Measurements from ENCODE around the gene LGR6.
"Not testable (repeated sequence)": the region's sequence is repeated elsewhere in the genome, so short reads cannot be mapped to it uniquely, and the experiment has no call there.

LGR6 gene

DNA sequence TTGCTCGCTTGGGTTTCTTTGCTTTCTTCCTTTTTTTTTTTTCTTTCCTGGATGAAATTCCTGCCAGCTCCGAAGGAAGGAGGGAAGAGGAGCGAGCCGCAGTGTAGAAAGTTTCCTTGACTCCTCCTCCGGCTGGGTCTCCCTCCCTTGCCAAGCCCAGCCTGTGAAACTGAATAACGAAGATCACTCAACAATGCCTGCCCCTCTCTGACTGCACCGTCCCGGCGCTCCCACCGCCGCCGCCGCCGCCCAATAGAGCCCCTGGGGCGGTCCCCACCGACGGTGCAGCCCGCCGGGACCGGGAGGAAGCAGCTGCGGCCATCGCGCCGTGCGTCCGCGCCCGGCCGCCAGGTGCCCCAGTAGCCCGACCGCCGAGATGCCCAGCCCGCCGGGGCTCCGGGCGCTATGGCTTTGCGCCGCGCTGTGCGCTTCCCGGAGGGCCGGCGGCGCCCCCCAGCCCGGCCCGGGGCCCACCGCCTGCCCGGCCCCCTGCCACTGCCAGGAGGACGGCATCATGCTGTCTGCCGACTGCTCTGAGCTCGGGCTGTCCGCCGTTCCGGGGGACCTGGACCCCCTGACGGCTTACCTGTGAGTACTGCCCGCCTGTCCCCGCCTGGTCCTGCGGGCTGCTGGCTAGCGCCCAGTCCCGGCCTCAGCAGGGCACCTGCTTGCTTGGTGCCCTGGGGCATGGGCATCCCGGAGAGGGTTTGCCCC is at the start of gene LGR6:
TSS of gene LGR6 (plus strand) at position 186 of the 714 bp plus-strand sequence. CDS start at position 377, 191 bp downstream.
- Histone ChIP-seq H3K9me2 (replicated peaks; ENCODE audit: low read depth, low read length) (no peaks in the 10 kb centered on the region), H3K9ac (ENCODE audit: low read depth, low read length, poor library complexity, severe bottlenecking) (no peak within 1 kb of the TSS), H3K36me3 (ENCODE audit: insufficient read depth, low read length) (no peaks in the 10 kb centered on the region), H3K4me3 (ENCODE audit: low read length, poor library complexity, severe bottlenecking) (no peak within 1 kb of the TSS), H2AFZ (ENCODE audit: low read length) (no peak within 1 kb of the TSS), H3K27me3 (ENCODE audit: insufficient read depth, low read length, poor library complexity, severe bottlenecking) (no peaks in the 10 kb centered on the region), H3K9me3 (ENCODE audit: insufficient read depth, low read depth, low read length) (no peaks in the 10 kb centered on the region), H3K4me1 (ENCODE audit: insufficient read depth, low read length, poor library complexity, severe bottlenecking) (no peaks in the 10 kb centered on the region), H3K79me2 (ENCODE audit: insufficient read depth, low read length) (no peaks in the 10 kb centered on the region), H3K4me2 (ENCODE audit: low read depth, low read length, poor library complexity, severe bottlenecking) (no peak within 1 kb of the TSS), H4K20me1 (ENCODE audit: insufficient read depth, low read length, poor library complexity, severe bottlenecking) (no peaks in the 10 kb centered on the region), H3F3A (ENCODE audit: low read depth) (no peaks in the 10 kb centered on the region)
- TF ChIP-seq EZH2phosphoT487 (IDR thresholded peaks at IDR 0.05; ENCODE audit: borderline replicate concordance), result no peak
- TF ChIP-seq, protein P1, sequence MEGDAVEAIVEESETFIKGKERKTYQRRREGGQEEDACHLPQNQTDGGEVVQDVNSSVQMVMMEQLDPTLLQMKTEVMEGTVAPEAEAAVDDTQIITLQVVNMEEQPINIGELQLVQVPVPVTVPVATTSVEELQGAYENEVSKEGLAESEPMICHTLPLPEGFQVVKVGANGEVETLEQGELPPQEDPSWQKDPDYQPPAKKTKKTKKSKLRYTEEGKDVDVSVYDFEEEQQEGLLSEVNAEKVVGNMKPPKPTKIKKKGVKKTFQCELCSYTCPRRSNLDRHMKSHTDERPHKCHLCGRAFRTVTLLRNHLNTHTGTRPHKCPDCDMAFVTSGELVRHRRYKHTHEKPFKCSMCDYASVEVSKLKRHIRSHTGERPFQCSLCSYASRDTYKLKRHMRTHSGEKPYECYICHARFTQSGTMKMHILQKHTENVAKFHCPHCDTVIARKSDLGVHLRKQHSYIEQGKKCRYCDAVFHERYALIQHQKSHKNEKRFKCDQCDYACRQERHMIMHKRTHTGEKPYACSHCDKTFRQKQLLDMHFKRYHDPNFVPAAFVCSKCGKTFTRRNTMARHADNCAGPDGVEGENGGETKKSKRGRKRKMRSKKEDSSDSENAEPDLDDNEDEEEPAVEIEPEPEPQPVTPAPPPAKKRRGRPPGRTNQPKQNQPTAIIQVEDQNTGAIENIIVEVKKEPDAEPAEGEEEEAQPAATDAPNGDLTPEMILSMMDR (conservative IDR thresholded peaks at IDR 0.05; ENCODE audit: low read length), result no peak

GRCh38 chr1:202144402-202145067 is 49.1 kb upstream of the LGR6 start, which contains the start of gene ARL8A:
Gene ARL8A (minus strand): TSS chr1:202144737. CDS start chr1:202144572, 165 bp downstream.
- H3K79me2 ChIP-seq (ENCODE audit: insufficient read depth, low read length), result peaks cover 41% of the 10 kb centered on the region
- no peak for TF ChIP-seq EZH2phosphoT487 (IDR thresholded peaks at IDR 0.05; ENCODE audit: borderline replicate concordance)
- TF ChIP-seq, protein P1 (conservative IDR thresholded peaks at IDR 0.05; ENCODE audit: low read length), result no peak
- peaks cover 25% of the 10 kb centered on the region; the same call in 1 of the 2 replicates for H3K36me3 ChIP-seq (ENCODE audit: insufficient read depth, low read length)
- H3K9me2 ChIP-seq (replicated peaks; ENCODE audit: low read depth, low read length), result no peaks in the 10 kb centered on the region
- H3K4me3 ChIP-seq (ENCODE audit: low read length, poor library complexity, severe bottlenecking), result peak within 1 kb of the TSS; percentile 78
- peak within 1 kb of the TSS; percentile 76 for H3K9ac ChIP-seq (ENCODE audit: low read depth, low read length, poor library complexity, severe bottlenecking)
- peaks cover 20% of the 10 kb centered on the region for H3K4me1 ChIP-seq (ENCODE audit: insufficient read depth, low read length, poor library complexity, severe bottlenecking)
- peaks cover 22% of the 10 kb centered on the region for H3F3A ChIP-seq (ENCODE audit: low read depth)
- H3K27me3 ChIP-seq (ENCODE audit: insufficient read depth, low read length, poor library complexity, severe bottlenecking), result no peaks in the 10 kb centered on the region
- peak within 1 kb of the TSS; percentile 85 for H3K4me2 ChIP-seq (ENCODE audit: low read depth, low read length, poor library complexity, severe bottlenecking)
- no peaks in the 10 kb centered on the region for H3K9me3 ChIP-seq (ENCODE audit: insufficient read depth, low read depth, low read length)
- peak within 1 kb of the TSS; percentile 75; the same call in 1 of the 2 replicates for H2AFZ ChIP-seq (ENCODE audit: low read length)
- peaks cover 40% of the 10 kb centered on the region for H4K20me1 ChIP-seq (ENCODE audit: insufficient read depth, low read length, poor library complexity, severe bottlenecking)

- H3F3A ChIP-seq (ENCODE audit: low read depth), result peaks cover 22% of the 10 kb centered on the region
- H3K9ac ChIP-seq (ENCODE audit: low read depth, low read length, poor library complexity, severe bottlenecking), result peak overlapping the region; percentile 76
- H3K36me3 ChIP-seq (ENCODE audit: insufficient read depth, low read length), result peaks cover 27% of the 10 kb centered on the region; the same call in 1 of the 2 replicates
- peaks cover 42% of the 10 kb centered on the region for H3K79me2 ChIP-seq (ENCODE audit: insufficient read depth, low read length)
- peaks cover 45% of the 10 kb centered on the region for H4K20me1 ChIP-seq (ENCODE audit: insufficient read depth, low read length, poor library complexity, severe bottlenecking)
- H2AFZ ChIP-seq (ENCODE audit: low read length), result peak overlapping the region; percentile 75; the same call in 1 of the 2 replicates
- no peak for TF ChIP-seq EZH2phosphoT487 (IDR thresholded peaks at IDR 0.05; ENCODE audit: borderline replicate concordance)
- TF ChIP-seq, protein P1 (conservative IDR thresholded peaks at IDR 0.05; ENCODE audit: low read length), result no peak
- H3K4me2 ChIP-seq (ENCODE audit: low read depth, low read length, poor library complexity, severe bottlenecking), result peak overlapping the region; percentile 79
- H3K27me3 ChIP-seq (ENCODE audit: insufficient read depth, low read length, poor library complexity, severe bottlenecking), result no peaks in the 10 kb centered on the region
- no peaks in the 10 kb centered on the region for H3K9me2 ChIP-seq (replicated peaks; ENCODE audit: low read depth, low read length)
- peak overlapping the region; percentile 78 for H3K4me3 ChIP-seq (ENCODE audit: low read length, poor library complexity, severe bottlenecking)
- peaks cover 20% of the 10 kb centered on the region for H3K4me1 ChIP-seq (ENCODE audit: insufficient read depth, low read length, poor library complexity, severe bottlenecking)
- H3K9me3 ChIP-seq (ENCODE audit: insufficient read depth, low read depth, low read length), result no peaks in the 10 kb centered on the region
Observed at GRCh38 chr1:202145068-202145743, 48.4 kb upstream of the LGR6 start.

DNA sequence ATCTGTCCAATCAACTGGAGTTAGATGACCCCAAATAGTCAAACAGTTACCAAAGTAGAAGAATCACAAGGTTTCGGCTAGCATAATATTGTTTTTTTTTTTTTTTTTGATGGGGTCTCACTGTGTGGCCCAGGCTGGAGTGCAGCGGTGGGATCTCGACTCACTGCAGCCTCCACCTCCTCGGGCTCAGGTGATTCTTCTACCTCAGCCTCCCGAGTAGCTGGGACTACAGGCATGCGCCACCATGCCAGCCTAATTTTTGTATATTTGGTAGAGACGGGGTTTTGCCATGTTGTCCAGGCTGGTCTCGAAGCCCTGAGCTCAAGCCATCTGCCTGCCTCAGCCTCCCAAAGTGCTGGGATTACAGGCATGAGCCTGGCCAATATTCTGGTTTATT is 47.9 kb upstream of the LGR6 start:
- H3K9me2 ChIP-seq (replicated peaks; ENCODE audit: low read depth, low read length); H2AFZ ChIP-seq (ENCODE audit: low read length); H3K9me3 ChIP-seq (ENCODE audit: insufficient read depth, low read depth, low read length); H3K27me3 ChIP-seq (ENCODE audit: insufficient read depth, low read length, poor library complexity, severe bottlenecking): not testable (repeated sequence)
- Histone ChIP-seq H3K4me1 (ENCODE audit: insufficient read depth, low read length, poor library complexity, severe bottlenecking) (peaks cover 20% of the 10 kb centered on the region), H3K36me3 (ENCODE audit: insufficient read depth, low read length) (peaks cover 33% of the 10 kb centered on the region; the same call in 1 of the 2 replicates), H3K9ac (ENCODE audit: low read depth, low read length, poor library complexity, severe bottlenecking) (peak overlapping the region; percentile 76), H3K79me2 (ENCODE audit: insufficient read depth, low read length) (peaks cover 42% of the 10 kb centered on the region), H3K4me2 (ENCODE audit: low read depth, low read length, poor library complexity, severe bottlenecking) (peak overlapping the region; percentile 79), H3K4me3 (ENCODE audit: low read length, poor library complexity, severe bottlenecking) (peak overlapping the region; percentile 78), H3F3A (ENCODE audit: low read depth) (peaks cover 22% of the 10 kb centered on the region), H4K20me1 (ENCODE audit: insufficient read depth, low read length, poor library complexity, severe bottlenecking) (peaks cover 46% of the 10 kb centered on the region)

Data from Loucy (cell line).